HL-60 (cell line): ENCODE data around the gene PROS1.

ENCODE experiments used
- DNase-seq, 2 experiments: peaks; one replicate each; pipeline ENCODE4 v3.0.0-alpha.2; 2010 to 2020; ENCODE audit warnings: low read depth in 1 of 2, low spot score in 1 of 2
- H3K27ac ChIP-seq: fragments of 250-450 bp; sonication (Bioruptor Pico); replicated peaks from 2 replicates; pipeline ENCODE4 v1.5.1; 2020; ENCODE audit warnings: mild to moderate bottlenecking, moderate library complexity
- H3K27me3 ChIP-seq: fragments of 250-450 bp; sonication (Bioruptor Pico); 2 replicates; pipeline ENCODE4 v1.5.1; 2021; ENCODE audit warnings: mild to moderate bottlenecking, moderate library complexity; ENCODE audit not compliant: insufficient read depth, poor library complexity, severe bottlenecking
- H3K4me3 ChIP-seq: replicated peaks from 2 replicates; pipeline ENCODE4 v1.5.1; 2011; ENCODE audit warnings: mild to moderate bottlenecking, control low read depth, low read length; ENCODE audit not compliant: insufficient read depth
- GABPA ChIP-seq: IDR thresholded peaks from 2 replicates; pipeline ENCODE4 v1.6.1; 2012; ENCODE audit warnings: low read depth
- POLR2AphosphoS5 ChIP-seq: IDR thresholded peaks from 2 replicates; pipeline ENCODE4 v1.6.1; 2012; ENCODE audit warnings: low read depth
- REST ChIP-seq: IDR thresholded peaks from 2 replicates; pipeline ENCODE4 v1.6.1; 2012; ENCODE audit warnings: low read depth; ENCODE audit not compliant: insufficient replicate concordance
- SPI1 ChIP-seq: IDR thresholded peaks from 2 replicates; pipeline ENCODE4 v1.6.1; 2012; ENCODE audit warnings: low read depth, mild to moderate bottlenecking, borderline replicate concordance
- TF ChIP-seq, protein P1 (sequence below): IDR thresholded peaks from one replicate; pipeline ENCODE4 v1.5.1; 2011; ENCODE audit warnings: low read length, control low read depth, inconsistent platforms; ENCODE audit not compliant: insufficient read depth

Gene PROS1

GRCh38 chr3:94015025-94015424, 41.3 kb upstream of the PROS1 start:
- H3K27ac ChIP-seq: no peak overlapping the region
- no peak for DNase-seq
- no peak overlapping the region for H3K4me3 ChIP-seq
- TF ChIP-seq GABPA: no peak
- no peak for TF ChIP-seq SPI1
- TF ChIP-seq POLR2AphosphoS5: no peak
- no peak for TF ChIP-seq REST
- TF ChIP-seq, protein P1, sequence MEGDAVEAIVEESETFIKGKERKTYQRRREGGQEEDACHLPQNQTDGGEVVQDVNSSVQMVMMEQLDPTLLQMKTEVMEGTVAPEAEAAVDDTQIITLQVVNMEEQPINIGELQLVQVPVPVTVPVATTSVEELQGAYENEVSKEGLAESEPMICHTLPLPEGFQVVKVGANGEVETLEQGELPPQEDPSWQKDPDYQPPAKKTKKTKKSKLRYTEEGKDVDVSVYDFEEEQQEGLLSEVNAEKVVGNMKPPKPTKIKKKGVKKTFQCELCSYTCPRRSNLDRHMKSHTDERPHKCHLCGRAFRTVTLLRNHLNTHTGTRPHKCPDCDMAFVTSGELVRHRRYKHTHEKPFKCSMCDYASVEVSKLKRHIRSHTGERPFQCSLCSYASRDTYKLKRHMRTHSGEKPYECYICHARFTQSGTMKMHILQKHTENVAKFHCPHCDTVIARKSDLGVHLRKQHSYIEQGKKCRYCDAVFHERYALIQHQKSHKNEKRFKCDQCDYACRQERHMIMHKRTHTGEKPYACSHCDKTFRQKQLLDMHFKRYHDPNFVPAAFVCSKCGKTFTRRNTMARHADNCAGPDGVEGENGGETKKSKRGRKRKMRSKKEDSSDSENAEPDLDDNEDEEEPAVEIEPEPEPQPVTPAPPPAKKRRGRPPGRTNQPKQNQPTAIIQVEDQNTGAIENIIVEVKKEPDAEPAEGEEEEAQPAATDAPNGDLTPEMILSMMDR: no peak
- no peaks in the 10 kb centered on the region for H3K27me3 ChIP-seq

DNA sequence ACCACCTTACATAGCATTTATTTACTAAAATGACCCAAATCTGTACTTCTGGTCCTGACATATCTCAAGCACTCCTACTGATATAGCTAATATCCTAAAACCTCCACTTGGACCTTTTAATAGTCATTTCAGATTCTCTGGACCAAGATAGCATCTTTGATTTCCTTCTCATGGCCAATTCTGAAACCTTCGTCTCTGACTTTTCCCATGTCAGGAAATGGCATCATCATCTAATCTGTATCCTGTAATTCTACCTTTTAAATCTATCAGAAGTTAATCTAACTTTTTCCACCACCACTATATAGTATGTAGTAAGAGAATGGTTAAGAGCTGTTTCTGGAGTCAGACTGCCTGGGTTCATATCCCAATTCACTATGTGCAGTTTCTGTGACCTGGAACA, 38.5 kb upstream of the PROS1 start:
- Histone ChIP-seq H3K27me3 (no peaks in the 10 kb centered on the region), H3K4me3 (no peak overlapping the region), H3K27ac (no peak overlapping the region)
- TF ChIP-seq, protein P1: no peak
- DNase-seq: no peak

DNA sequence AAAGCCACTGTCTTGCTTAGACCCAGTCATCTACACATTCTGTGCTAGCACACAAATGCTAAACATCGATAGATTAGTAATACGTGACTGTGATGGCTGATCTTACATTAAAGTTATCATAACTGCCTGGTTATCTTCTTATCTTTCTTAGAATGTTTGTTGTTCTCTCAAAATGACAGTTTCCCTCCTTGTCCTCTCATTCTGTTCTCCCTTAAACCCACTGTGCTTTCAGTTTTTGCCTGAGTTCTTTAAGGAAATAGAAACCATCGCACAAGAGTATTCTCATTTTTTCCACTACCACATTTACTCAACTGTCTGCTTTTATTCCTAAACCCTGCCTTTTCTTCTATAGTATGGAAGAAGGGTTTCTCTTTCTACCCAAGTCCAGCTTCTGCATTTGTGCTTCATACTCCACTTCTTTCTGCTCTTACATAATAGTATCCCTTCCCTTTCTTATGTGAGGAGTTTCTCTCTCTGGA, 37.6 kb upstream of the PROS1 start:
- no peak overlapping the region for H3K27ac ChIP-seq

More for the DNA sequence above, 37.6 kb upstream of the PROS1 start:
- DNase-seq: no peak
- Histone ChIP-seq H3K27me3 (no peaks in the 10 kb centered on the region), H3K4me3 (no peak overlapping the region)
- no peak for TF ChIP-seq REST
- TF ChIP-seq GABPA: no peak
- no peak for TF ChIP-seq POLR2AphosphoS5
- no peak for TF ChIP-seq SPI1
- TF ChIP-seq, protein P1: no peak
